ENCODE data around the gene MOGAT3. TPM values are rescaled to one million over a fixed set of nuclear protein-coding genes. Genes with fewer than 3 reads are reported as not detected.

MOGAT3 gene, protein sequence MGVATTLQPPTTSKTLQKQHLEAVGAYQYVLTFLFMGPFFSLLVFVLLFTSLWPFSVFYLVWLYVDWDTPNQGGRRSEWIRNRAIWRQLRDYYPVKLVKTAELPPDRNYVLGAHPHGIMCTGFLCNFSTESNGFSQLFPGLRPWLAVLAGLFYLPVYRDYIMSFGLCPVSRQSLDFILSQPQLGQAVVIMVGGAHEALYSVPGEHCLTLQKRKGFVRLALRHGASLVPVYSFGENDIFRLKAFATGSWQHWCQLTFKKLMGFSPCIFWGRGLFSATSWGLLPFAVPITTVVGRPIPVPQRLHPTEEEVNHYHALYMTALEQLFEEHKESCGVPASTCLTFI
- polyA plus RNA-seq (ENCODE audit: insufficient read length in 4 of 4), result 1 to 10 TPM in 1 of 4 donors, under 1 TPM in 3; 0.10 to 1.4 (median 0.41) TPM

DNA sequence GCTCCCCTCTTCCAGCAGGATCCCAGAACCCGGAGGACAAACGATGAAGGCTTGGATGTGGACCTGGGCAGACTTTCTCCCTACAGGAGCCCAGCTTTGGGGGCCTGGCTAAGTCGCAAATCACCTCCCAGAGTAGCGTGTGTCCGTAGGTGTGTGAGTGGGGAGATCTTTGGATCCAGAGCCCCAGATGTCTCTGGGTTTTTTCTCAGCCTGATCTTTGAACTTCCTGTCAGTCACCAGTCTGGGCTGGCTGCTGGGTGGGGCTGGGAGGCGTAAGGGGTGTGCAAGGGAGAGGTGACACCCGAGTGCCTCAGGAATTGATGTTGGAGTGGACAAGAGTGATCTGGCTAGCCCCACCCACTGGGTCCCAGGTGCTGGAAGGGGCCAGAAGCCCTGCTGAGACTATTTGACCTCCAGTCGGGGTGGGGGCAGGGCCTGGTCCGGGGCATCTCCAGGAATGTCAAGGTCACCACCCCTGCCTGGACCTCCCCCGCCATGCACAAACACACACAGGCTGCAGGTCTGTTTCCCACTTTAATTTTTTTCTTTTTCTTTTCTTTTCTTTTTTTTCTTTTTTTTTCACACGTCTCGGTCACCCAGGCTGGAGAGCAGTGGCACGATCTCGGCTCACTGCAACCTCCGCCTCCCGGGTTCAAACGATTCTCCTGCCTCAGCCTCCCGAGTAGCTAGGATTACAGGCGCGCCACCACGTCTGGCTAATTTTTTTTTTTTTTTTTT is at the start of gene MOGAT3:
Gene MOGAT3, minus strand, starts transcription at position 175 of the 738 bp plus-strand sequence. CDS start 182 bp downstream, outside the sequence.
- DNase-seq (ENCODE audit: low read depth in 4 of 4, low spot score in 3 of 4), result no peak

DNA sequence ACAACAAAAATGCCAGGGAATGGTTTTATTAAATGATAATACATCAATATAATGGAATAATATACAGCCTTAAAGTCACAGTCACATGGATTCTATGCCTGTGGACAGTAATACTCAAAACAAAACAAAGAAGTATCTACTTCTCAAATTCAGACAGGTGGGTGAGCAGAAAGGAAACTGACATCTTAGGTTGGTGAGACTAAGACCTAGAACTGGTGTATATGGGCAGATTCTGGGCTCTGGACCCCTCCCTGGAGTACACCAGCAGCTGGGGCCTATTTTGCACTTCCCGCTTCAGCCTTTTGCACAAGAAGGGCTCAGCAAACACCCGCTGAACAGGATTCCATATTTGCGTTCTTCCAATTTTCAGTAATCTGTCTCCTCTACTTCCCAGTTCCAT is 49.5 kb upstream of the MOGAT3 start:
- no peak for DNase-seq (ENCODE audit: low read depth in 4 of 4, low spot score in 3 of 4)

DNA sequence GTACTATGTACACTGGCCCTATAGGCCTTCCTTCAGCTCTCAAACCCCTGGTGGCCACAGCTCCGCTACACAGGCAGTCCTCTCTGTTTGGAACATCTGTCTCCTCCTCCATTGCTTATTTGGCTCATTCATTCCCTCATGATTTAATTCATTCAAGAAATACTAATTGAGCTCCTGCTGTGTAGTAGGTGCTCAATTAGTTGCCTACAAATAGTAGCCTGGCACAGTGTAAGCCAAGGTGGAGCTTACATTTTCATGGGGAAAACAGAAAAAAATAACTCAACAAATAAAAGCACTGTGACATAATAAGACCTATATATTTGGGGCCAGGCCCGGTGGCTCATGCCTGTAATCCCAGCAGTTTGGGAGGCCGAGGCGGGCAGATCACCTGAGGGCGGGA is 47.4 kb upstream of the MOGAT3 start:
- no peak for DNase-seq (ENCODE audit: low read depth in 4 of 4, low spot score in 3 of 4)

GRCh38 chr7:101245147-101245668 is 44.4 kb upstream of the MOGAT3 start:
- DNase-seq (ENCODE audit: low read depth in 4 of 4, low spot score in 3 of 4), result no peak

- DNase-seq (ENCODE audit: low read depth in 4 of 4, low spot score in 3 of 4), result peak; percentile 78 to 82 (median 80)
Measured at GRCh38 chr7:101244375-101245146, 43.7 kb upstream of the MOGAT3 start, which contains the start of gene FIS1. FIS1 (minus strand) TSS chr7:101245081; CDS start chr7:101245004, 77 bp downstream.

DNA sequence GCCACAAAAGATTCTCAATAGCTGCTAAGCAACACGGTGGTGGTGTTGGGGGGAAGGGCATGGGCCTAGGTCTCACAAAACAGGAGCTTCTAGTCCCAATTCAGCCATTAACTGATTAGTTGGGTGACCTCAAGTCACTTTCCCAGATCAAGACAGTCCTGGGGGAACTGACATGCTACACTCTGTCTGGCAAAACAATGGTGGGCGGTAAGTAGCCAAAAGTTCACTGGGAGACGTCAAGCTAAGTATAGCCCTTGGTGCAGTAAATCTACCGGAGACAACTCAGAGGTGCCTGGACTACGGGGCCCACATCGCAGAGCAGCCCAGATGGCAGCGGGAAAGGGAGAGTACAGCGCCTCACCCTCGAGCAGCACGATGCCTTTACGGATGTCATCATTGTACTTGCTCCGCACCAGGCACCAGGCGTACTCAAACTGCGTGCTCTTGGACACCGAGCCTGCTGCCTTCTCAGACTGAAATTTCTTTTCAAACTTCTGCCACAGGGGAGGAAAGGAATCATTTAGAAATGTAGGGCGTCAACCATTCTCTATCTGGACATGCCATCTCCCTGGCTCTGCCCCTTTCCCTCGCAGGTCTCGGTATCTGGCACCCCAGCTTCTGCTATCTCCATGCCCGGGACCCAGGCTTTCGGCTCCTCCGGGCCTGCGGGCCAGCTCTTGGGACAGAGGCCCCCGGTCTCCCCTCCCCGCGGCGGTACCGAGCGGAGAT is 43.0 kb upstream of the MOGAT3 start:
- DNase-seq (ENCODE audit: low read depth in 4 of 4, low spot score in 3 of 4), result no peak

- DNase-seq (ENCODE audit: low read depth in 4 of 4, low spot score in 3 of 4), result no peak
Measured at GRCh38 chr7:101241443-101242349, 40.9 kb upstream of the MOGAT3 start.

GRCh38 chr7:101241015-101241363 is 40.2 kb upstream of the MOGAT3 start:
- DNase-seq (ENCODE audit: low read depth in 4 of 4, low spot score in 3 of 4), result no peak

DNA sequence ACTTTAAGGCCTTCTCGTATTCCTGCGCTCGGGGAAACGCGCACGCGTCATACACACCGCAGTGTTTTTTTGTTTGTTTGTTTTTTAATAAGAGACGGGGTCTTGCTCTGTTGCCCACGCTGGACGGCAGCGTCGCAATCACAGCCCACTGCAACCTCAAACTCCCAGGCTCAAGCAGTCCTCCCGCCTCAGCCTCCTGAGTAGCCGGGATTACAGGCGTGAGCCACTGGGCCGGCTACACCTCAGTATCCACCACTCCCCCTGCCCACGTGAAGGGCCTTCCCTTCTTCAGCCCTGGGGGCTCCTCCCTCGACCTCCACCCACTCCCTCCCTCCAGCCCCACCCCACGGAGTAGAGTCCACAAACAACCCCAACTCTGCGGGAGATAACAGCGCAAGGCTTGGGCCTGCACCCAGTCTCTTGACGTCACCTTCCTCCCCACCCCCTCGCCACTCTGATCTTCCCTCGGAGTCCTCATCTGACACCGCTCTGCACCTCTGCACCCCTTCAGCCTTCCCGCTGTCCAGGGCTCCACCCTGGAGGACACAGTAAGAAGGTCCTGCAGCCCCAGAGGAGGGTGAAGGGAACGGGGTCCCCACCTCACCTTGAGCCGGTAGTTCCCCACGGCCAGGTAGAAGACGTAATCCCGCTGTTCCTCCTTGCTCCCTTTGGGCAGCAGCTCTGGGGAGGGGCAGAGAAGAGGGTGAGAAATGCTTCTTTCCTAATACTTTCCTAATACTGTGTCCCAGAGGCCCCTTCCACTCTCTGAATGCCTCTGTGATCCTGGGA is 39.6 kb upstream of the MOGAT3 start:
- DNase-seq (ENCODE audit: low read depth in 4 of 4, low spot score in 3 of 4), result no peak

DNA sequence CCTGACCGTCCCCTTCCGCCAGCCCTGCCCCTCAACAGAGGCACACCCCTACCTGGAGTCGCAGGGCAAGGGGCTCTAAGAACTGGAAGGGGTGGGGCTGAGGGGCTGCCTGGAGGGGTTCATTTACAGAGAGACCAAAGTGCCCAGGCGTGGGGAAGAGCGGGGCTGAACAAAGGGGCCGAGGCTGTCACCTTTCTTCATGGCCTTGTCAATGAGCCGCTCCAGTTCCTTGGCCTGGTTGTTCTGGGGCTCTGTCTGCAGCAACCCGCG is 39.0 kb upstream of the MOGAT3 start:
- no peak for DNase-seq (ENCODE audit: low read depth in 4 of 4, low spot score in 3 of 4)

- DNase-seq (ENCODE audit: low read depth in 4 of 4, low spot score in 3 of 4), result no peak
Measured at GRCh38 chr7:101239191-101239950, 38.5 kb upstream of the MOGAT3 start.

DNA sequence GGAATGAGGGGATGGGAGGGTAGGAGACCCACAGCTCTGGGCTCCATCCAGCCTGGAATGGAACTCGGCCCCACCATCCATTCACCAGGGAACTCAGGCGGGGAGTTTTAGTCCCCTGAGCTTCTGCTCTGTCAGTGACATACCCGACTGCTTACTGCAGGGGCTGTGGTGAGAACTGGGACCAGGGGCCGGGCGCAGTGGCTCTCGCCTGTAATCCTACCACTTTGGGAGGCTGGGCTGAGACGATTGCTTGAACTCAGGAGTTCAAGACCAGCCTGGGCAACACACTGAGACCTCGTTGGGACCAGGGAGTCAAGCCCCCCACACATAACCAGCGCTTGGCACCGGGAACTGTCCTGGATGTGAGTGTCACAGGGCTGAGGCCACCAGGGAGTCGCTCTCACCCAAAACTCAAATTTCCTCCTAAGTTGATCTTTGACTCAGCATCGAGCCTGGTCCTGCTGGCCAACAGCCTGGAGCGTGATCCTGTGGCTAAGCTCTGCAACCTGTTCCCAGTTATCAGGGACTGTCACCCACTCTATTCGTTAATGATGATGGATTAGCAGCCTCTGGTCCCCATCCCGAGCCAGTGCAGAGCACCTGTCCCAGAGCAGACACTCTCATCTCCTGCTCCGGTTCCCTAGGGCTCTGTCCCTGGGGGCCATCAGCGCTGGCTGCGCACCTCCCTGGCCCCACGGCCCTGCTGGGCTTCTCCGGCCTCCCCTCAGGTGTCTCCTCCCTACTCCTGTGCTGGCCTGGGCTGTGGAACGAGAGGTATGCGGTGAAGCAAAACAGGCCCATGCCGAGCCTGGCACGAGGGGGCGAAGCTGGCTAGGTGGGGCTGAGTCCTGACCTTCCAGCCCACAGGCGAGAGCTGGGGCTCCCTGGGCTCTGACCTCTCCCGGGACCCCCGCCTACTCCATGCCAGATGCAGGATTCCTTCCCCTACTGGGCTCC is 37.7 kb upstream of the MOGAT3 start:
- DNase-seq (ENCODE audit: low read depth in 4 of 4, low spot score in 3 of 4), result no peak

DNA sequence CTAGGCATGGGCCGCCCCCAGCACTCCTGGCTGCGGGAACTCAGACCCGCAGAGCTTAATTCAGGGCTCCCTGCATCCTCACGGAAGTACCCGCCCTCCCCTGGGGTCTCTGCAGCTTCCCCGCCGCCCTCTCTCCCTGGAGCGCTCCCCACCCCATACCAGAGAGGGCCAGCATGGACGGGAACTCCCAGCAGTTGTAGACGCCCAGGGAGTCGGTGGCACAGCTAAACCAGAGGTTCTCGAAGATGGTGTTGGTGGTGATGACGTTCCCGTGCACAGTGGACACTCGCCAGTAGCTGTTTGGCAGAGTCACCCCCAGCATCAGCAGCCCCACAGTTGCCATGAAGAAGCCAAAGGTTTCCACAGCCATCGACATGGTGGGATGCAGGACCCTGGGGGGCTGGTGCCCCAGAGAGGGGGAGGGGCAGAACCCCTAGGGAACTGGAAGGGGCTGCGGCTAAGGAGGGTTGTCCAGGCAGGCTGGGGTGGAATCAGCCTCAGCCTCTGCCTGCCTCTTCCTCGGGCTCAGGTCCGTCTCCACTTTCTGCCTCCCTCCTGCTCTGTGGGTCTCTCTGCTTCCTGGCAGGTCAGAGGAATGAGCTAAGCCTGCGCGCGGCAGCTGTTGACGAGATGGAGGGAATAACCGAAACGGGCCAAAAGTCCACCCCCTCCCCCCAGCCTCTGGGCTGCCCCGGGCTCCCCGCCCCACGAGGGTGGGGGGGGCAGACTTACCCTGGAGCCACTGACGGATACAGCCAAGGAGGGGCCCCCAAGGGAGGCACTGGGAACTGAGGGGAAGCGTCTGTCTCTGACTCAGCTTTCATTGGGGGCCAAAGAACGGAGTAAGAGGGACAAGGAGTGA is 36.6 kb upstream of the MOGAT3 start, which contains the start of gene CLDN15:
Gene CLDN15, minus strand, starts transcription at position 597 of the 862 bp plus-strand sequence. Its CDS starts 221 bp downstream, at position 376.
- no peak for DNase-seq (ENCODE audit: low read depth in 4 of 4, low spot score in 3 of 4)

DNA sequence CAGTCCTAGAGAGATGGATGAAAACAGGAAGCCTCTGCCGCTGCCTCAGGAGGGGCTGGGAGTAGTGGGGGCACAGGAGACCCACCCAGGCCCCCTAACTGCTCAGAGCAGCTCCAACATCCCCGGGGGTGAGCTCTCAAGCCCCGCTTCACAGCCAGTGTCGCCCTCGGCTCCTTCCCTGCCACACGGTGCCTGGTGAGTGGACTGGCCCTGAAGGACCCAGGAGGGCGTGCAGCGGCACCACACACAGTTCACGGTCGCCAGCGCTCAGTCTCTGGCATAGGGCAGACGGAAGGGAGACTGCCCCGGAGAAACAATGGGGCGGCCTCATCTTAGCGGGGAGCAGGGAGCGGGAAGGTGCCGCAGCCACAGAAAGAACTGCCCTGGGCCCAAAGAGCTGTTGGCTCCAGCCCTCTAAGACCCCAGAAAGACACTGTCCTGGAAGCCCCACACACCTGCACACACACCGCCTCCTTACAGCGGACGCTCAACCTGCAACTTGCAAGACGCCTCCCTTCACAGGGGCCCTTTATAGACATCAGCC is 35.5 kb upstream of the MOGAT3 start:
- no peak for DNase-seq (ENCODE audit: low read depth in 4 of 4, low spot score in 3 of 4)

DNA sequence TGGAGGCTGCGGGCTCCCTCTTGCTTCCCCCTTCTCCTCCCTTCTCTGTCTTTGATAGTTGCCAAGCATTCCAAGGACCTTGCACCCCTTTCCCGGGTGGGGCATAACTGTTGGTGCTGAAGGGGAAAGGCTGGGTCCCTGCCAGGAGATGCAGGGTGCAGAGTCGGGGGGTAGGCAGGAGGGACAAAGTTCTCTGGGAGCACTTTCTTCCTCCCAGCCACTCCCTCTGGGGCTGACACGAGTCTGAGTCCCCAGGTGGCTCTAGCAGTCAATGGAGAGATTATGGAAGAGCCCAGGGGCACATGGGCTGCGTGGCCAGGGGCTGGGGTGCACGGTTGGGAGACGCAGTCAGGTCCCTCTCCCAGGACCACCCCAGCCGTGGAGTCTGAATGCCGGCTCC is 34.7 kb upstream of the MOGAT3 start:
- DNase-seq (ENCODE audit: low read depth in 4 of 4, low spot score in 3 of 4), result no peak
